GM12874 (cell line): Measurements from ENCODE around the gene VANGL2.
A peak's percentile ranks its signal among the peaks of the same experiment; 100 is the strongest.

ENCODE experiments used
- CTCF ChIP-seq: IDR thresholded peaks from 2 replicates; pipeline ENCODE4 v1.5.1; 2011; ENCODE audit warnings: low read depth, mild to moderate bottlenecking, control low read depth, low read length, moderate library complexity; ENCODE audit not compliant: insufficient read depth

Gene VANGL2

GRCh38 chr1:160400223-160400645 is at the start of gene VANGL2:
TSS of gene VANGL2 (plus strand) at chr1:160400564. CDS start at chr1:160415838, 15,274 bp downstream.
- no peak for TF ChIP-seq CTCF

- no peak for TF ChIP-seq CTCF
Measured at GRCh38 chr1:160351629-160352028, 48.7 kb upstream of the VANGL2 start.

GRCh38 chr1:160352555-160352954 is 47.8 kb upstream of the VANGL2 start:
- TF ChIP-seq CTCF, result no peak

GRCh38 chr1:160353223-160353622 is 47.1 kb upstream of the VANGL2 start:
- no peak for TF ChIP-seq CTCF

GRCh38 chr1:160354388-160354985 is 45.9 kb upstream of the VANGL2 start:
- peak; percentile 44; the same call in 1 of the 2 replicates for TF ChIP-seq CTCF

- TF ChIP-seq CTCF, result no peak
Measured at GRCh38 chr1:160357286-160358002, 42.9 kb upstream of the VANGL2 start.

- TF ChIP-seq CTCF, result no peak
Measured at GRCh38 chr1:160358073-160358472, 42.3 kb upstream of the VANGL2 start.
